ENCODE data around the gene LRRC56.

The LRRC56 gene

GRCh38 chr11:528166-528814, 9.0 kb upstream of the LRRC56 start:
- DNase-seq = no peak

- DNase-seq = no peak
Observed at GRCh38 chr11:528815-529727, 8.3 kb upstream of the LRRC56 start.

- DNase-seq = no peak
Observed at GRCh38 chr11:529728-530411, 7.5 kb upstream of the LRRC56 start.

GRCh38 chr11:530960-531831, 6.1 kb upstream of the LRRC56 start:
- no peak for DNase-seq

GRCh38 chr11:531919-532526, 5.3 kb upstream of the LRRC56 start:
- no peak for DNase-seq

- no peak for DNase-seq
Observed at GRCh38 chr11:532527-532985, 4.8 kb upstream of the LRRC56 start.

- DNase-seq = no peak
Observed at GRCh38 chr11:532986-533585, 4.2 kb upstream of the LRRC56 start.

- no peak for DNase-seq
Observed at GRCh38 chr11:533586-534395, 3.5 kb upstream of the LRRC56 start.

GRCh38 chr11:534396-535209, 2.7 kb upstream of the LRRC56 start:
- DNase-seq = peak; percentile 58

GRCh38 chr11:535210-535518, 2.2 kb upstream of the LRRC56 start:
- DNase-seq = no peak

- peak; percentile 96 for DNase-seq
Observed at GRCh38 chr11:535519-536454, 1.5 kb upstream of the LRRC56 start, which contains the start of gene HRAS. Gene HRAS (minus strand): TSS chr11:535576.

- DNase-seq = no peak
Observed at GRCh38 chr11:537622-538430, 499 bp downstream of the LRRC56 start.

- DNase-seq = no peak
Observed at GRCh38 chr11:538431-539051, 1.2 kb downstream of the LRRC56 start.

- no peak for DNase-seq
Observed at GRCh38 chr11:539971-540481, 2.7 kb downstream of the LRRC56 start.

- no peak for DNase-seq
Observed at GRCh38 chr11:540583-541432, 3.5 kb downstream of the LRRC56 start.

- no peak for DNase-seq
Observed at GRCh38 chr11:541433-541885, 4.1 kb downstream of the LRRC56 start.
